NCI-H82 treated with DMSO at 0.1 percent for 48 hours (cell line): ENCODE results near the gene TTC23.

Experiments
- DNase-seq: peaks from one replicate; lab custom pipeline; 2025; ENCODE audit not compliant: unreplicated experiment; lab: John Stamatoyannopoulos, UW

Gene TTC23

DNA sequence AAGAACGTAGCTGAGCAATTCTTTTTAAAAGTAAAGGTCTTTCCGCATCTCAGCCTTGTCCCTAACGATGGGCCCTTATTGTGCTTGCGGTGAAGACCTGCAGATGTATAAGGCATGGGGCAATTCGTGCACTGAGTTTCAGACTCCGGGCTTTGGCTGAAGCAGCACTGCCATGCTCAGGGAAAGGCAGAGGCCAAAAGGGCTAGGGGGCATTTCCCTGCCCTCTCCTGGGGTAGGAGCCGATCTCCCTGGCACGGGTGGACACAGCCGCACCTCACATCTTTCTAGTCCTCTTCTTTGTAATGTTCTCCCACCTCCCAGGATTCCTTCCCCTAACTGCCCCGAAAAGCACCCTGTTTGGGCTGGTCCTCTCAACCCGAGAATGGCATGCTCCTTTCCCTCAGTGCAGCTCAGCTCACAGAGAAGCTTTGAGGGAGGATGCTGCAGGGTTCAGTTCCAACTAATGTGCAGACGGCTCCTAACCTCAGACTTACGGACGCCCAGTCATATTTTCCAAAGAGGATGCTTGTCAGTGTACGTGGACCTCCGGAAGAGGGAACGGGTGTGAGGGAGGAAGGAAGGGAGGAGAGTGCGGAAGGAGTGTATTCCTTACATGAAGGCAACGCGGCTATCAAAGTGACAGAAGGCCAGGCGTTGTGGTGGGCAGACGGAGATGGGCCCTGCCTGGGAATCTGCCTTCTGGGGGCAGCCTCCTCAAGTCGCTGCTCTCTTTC lies 83.3 kb downstream of the TTC23 start:
- DNase-seq = no peak

- no peak for DNase-seq
Observed at GRCh38 chr15:99165020-99165790, 84.2 kb downstream of the TTC23 start.

GRCh38 chr15:99164119-99164518 lies 85.3 kb downstream of the TTC23 start:
- DNase-seq = no peak

DNA sequence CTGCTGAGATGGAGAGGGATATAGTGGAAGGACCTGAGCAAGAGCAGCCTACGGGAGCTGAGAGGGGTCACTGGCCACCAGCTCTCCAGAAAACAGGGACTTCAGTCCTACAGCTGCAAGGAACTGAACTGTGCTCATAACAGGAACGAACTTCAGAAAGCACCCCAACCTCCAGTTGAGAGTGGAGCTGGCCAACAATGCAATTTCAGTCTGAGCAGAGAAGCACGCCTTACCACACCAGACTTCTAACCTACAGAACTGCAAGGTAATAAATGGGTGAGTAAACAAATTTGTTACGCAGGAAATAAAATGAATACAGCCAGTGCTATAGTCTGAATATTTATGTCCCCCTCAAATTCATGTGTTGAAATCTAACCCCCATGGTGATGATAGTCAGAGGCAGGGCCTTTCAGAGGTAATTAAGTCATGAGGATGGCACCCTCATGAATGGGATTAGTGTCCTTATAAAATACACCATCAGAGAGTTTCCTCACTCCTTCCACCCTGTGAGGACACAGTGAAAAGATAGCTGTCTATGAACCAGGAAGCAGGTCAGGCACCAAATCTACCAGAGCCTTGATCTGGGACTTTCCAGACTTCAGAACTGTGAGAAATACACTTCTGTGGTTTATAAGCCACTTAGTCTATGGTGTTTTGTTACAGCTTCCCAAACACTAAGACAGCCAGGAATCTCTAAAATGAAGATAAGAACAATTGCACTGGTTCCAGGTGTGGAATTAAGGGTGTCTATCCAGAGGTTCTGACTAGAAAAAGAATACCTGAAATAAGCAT lies 85.9 kb downstream of the TTC23 start:
- no peak for DNase-seq

DNA sequence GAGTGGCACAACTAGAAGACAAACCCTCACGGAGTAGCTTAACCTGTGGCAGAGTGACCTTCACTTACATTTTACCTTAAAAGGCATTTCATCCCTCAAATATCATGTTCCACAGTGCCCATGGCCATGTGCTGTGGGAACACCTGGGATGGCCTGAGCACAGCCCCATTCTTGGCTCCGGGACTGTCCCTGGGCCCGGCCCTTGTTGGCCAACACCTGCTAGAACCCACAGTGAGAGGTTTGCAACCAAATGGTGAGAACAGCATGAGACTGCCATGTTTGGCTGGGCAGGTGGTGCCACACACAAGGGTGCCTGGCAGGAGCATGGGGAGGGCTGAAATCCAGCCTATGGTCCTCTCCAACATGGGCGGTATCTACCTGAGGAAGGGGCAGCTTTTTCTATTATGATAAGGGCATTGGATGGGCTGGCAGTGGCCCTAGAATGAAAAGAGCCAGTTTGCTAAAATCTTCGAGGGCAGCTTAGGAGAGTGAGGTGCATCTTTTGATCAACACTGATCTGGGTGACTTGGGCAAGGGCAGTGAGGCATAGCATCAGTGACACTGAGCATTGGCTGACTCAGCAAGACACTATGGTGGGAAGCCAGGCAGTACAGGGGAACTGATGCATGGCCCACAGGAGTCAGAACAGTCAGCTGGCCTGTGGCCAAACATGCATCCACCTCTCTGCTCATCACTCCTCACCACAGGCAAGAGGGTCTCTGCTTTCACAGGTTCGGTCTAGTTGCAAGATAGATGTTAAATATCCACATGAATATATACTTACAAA lies 90.6 kb downstream of the TTC23 start:
- no peak for DNase-seq

DNA sequence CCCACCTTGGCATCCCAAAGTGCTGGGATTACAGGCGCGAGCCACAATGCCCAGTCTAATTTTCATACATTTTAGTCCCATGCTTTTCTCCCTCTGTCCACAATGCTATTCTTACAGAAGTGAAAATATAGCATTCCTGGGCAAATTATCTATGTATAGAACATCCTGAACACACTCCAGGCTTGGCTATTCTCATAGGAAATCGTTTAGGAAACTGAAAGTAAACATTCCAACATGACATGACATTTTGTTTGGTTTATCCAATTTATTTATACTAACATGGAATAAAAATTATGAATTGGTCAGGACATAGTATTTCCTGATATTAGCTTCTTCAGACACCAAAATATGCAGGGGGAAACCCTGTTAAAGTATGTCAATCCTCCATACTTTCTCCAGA lies 91.9 kb downstream of the TTC23 start:
- DNase-seq = no peak

DNA sequence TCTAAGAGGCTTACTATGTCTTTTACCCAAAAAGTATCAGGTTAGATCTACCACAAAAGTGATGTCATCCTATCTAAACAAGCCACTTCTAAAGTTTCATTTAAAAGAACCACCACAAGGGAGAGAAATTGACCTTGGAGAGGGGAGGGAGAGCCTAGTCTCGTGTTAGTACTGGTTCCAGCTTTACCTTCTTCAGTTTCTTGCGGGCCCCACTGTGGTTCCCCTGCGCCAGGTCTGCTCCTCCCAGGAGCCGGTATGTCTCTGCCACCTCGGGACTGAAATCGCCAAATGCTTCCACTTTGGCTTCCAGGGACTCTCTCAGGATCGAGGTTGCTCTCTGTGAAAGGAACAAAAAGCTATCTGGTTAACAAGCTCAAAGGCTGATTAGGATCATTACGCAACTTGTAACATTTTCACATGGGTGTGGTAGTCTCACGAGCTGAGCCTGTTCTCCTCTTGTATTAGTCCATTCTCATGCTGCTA lies 93.4 kb downstream of the TTC23 start:
- DNase-seq = no peak

DNA sequence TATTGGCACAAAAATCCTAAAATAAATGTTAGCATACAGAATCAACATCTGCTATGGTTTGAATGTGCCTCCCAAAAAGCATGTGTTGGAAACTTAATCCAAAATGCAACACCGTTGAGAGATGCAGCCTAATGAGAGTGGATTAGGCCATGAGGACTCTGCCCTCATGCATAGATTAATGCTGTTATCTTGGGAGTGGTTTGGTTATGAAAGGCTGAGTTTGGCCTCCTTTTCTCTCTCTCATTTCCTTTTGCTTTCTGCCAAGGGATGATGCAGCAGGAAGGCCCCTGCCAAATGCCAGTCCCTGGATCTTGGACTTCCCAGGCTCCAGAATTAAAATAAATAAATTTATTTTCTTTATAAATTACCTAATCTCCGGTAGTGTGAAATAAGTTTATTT lies 95.1 kb downstream of the TTC23 start:
- DNase-seq = peak; percentile 28

- no peak for DNase-seq
Observed at GRCh38 chr15:99153026-99153535, 96.3 kb downstream of the TTC23 start.

DNA sequence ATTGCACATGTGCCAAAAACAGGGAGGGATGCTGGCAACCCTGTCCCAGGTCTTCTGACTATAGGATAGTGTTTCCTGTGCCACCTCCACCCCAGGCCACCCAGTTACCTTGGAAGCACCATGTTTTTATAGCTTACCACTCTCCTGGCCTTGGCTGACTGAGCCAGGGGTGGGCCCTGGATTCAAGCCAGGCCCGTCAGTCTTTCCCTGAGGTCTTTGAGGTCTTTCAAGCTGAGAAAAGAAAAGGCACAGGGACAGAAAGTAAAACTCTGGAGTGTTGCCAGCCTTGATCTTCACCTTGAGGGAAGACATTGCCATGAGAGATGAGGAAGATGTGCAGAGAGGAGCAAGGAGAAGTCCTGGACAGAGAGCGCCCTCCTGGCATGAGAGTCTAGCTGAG lies 98.2 kb downstream of the TTC23 start:
- no peak for DNase-seq

GRCh38 chr15:99149366-99149765 lies 100.0 kb downstream of the TTC23 start:
- DNase-seq = no peak

GRCh38 chr15:99148851-99149276 lies 100.5 kb downstream of the TTC23 start:
- DNase-seq = no peak

GRCh38 chr15:99146661-99147060 lies 102.7 kb downstream of the TTC23 start:
- DNase-seq = no peak

- no peak for DNase-seq
Observed at GRCh38 chr15:99145778-99146177, 103.6 kb downstream of the TTC23 start.

DNA sequence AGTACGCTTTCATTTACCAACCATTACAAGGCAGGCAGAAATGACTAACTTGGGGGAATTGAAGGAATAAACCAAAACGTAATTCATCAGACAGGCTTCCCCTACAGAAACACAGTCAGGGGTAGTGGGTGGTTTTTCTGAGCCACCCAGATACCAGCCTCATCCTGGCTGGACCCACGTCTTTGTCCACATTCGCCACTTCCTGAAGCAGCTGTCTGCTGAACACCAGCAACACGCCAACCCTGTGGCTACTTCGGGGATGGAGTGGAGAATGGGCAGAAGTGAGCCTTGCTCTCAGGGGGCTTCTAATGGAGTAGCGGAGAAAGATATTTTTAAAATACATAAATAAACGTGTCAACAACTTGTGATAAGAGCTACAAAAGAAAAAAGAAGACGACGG lies 104.4 kb downstream of the TTC23 start:
- no peak for DNase-seq

DNA sequence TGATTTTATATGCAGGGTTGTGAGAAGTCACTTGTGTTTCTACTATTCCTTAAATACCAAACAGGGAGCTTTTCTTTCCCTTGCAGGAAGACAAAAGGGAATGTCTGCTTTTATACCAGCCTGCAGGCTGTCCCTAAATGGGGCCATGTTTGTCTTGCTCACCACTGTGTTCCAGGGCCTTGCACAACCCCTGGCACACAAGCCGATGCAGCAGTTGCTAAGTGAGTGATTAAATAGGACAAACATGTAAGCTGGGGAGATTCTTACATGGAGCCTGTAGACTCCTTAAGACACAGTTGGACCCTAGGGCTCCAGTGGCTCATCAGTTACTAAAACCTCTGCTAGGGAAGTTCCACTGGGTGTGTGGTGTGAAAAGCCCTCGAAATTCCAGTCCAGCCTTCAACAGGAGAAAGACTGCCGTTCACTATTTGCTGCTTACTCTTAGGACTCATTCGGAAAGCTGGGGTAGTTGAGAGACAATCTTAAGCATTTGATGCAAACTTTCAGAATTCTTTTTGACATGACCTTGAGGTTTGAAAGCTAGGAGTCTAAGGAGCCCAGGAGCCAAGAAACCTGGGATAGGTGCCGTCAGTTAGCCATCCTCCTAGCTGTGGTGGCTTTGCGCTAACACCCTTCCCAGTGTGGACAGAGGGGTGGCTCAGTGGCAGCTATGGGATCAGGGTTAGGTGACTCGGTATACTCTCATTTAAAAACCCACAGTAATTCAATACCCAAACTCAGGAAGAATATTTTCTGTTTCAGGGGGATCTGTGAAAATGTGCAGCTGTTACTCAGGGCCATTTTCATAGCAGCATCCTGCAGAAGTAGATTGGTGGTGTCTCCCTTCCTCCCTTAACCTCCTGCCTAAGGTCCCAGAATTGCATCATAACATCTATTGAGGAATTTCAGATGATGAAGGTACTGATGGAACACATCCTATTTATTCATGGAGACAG lies 105.4 kb downstream of the TTC23 start:
- DNase-seq = no peak

GRCh38 chr15:99143242-99143641 lies 106.1 kb downstream of the TTC23 start:
- DNase-seq = no peak

GRCh38 chr15:99142562-99142961 lies 106.8 kb downstream of the TTC23 start:
- no peak for DNase-seq

- no peak for DNase-seq
Observed at GRCh38 chr15:99141943-99142342, 107.4 kb downstream of the TTC23 start.
